ENCODE results near the gene TRIM17.

DNA sequence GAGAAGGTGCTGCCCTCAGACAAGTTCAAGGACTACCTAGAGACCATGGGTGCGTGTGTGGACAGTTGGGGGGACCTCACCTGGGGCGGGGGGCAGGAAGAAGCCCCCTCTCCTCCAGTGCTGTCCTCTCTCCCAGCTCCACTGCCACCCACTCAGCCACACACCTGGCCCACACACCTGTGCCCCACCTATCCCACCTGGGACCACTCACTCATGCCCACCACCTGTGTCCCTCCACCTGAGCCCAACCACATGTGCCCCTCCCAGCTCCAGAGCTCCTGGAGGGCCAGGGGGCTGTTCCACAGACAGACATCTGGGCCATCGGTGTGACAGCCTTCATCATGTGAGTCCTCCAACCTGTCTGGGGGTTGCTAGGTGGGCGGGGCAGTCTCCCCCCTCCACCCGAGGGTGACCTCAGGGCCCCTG lies 39.0 kb downstream of the TRIM17 start:
- TF ChIP-seq, protein P1, sequence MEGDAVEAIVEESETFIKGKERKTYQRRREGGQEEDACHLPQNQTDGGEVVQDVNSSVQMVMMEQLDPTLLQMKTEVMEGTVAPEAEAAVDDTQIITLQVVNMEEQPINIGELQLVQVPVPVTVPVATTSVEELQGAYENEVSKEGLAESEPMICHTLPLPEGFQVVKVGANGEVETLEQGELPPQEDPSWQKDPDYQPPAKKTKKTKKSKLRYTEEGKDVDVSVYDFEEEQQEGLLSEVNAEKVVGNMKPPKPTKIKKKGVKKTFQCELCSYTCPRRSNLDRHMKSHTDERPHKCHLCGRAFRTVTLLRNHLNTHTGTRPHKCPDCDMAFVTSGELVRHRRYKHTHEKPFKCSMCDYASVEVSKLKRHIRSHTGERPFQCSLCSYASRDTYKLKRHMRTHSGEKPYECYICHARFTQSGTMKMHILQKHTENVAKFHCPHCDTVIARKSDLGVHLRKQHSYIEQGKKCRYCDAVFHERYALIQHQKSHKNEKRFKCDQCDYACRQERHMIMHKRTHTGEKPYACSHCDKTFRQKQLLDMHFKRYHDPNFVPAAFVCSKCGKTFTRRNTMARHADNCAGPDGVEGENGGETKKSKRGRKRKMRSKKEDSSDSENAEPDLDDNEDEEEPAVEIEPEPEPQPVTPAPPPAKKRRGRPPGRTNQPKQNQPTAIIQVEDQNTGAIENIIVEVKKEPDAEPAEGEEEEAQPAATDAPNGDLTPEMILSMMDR (IDR thresholded peaks at IDR 0.05): no peak
- no peak for TF ChIP-seq EP300 (IDR thresholded peaks at IDR 0.05)
